ENCODE measurements around the gene PACS1. TPM values are rescaled to one million over a fixed set of nuclear protein-coding genes. Genes with fewer than 3 reads are reported as not detected.

Gene PACS1
- total RNA-seq, 1 donor from 2014 or later = 86.9 TPM

DNA sequence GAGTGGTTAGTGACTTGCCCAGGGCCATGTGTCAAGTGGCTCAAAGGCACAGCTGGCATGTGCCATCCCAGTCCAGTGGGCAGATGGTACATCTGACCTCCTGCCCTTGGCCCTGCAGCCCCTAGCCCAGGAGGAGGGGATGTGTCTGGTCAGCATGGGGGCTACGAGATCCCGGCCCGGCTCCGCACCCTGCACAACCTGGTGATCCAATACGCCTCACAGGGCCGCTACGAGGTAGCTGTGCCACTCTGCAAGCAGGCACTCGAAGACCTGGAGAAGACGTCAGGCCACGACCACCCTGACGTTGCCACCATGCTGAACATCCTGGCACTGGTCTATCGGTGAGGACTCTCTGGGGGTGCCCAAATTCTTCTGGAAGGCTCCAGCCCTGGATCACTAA is 192.6 kb downstream of the PACS1 start:
- no peak overlapping the region for H3K4me3 Mint-ChIP-seq (ENCODE audit: unreplicated experiment)
- Histone ChIP-seq H3K4me3 (ENCODE audit: insufficient read depth, low read depth, low read length) (no peak overlapping the region), H3K4me2 (ENCODE audit: low read length) (no peak overlapping the region), H3K36me3 (ENCODE audit: insufficient read depth, low read length) (peaks cover 11% of the 10 kb centered on the region), H3K79me2 (ENCODE audit: insufficient read depth, low read length) (peaks cover 25% of the 10 kb centered on the region), H3K9me3 (ENCODE audit: insufficient read depth, low read depth, low read length) (no peaks in the 10 kb centered on the region), H2AFZ (ENCODE audit: low read depth, low read length) (no peak overlapping the region), H3K9ac (ENCODE audit: low read length) (no peak overlapping the region), H4K20me1 (ENCODE audit: insufficient read depth, low read length) (peaks cover 54% of the 10 kb centered on the region), H3K27me3 (ENCODE audit: insufficient read depth, low read length) (no peaks in the 10 kb centered on the region), H3K4me1 (ENCODE audit: insufficient read depth, low read length) (peaks cover 16% of the 10 kb centered on the region), H3K27ac (ENCODE audit: low read depth, low read length) (no peak overlapping the region)
- no peak overlapping the region for H3K27ac Mint-ChIP-seq (ENCODE audit: unreplicated experiment)
- H3K27me3 Mint-ChIP-seq (ENCODE audit: low read depth, unreplicated experiment) = no peaks in the 10 kb centered on the region
- peaks cover 26% of the 10 kb centered on the region for H3K36me3 Mint-ChIP-seq (ENCODE audit: low read depth, unreplicated experiment)
- FAIRE-seq = no peak
- H3K4me1 Mint-ChIP-seq (ENCODE audit: low read depth, unreplicated experiment) = peaks cover 4% of the 10 kb centered on the region
- H3K9me3 Mint-ChIP-seq (ENCODE audit: unreplicated experiment) = no peaks in the 10 kb centered on the region
- TF ChIP-seq EZH2 (IDR thresholded peaks at IDR 0.05; ENCODE audit: insufficient read depth, low read length) = no peak
- TF ChIP-seq, protein P1, sequence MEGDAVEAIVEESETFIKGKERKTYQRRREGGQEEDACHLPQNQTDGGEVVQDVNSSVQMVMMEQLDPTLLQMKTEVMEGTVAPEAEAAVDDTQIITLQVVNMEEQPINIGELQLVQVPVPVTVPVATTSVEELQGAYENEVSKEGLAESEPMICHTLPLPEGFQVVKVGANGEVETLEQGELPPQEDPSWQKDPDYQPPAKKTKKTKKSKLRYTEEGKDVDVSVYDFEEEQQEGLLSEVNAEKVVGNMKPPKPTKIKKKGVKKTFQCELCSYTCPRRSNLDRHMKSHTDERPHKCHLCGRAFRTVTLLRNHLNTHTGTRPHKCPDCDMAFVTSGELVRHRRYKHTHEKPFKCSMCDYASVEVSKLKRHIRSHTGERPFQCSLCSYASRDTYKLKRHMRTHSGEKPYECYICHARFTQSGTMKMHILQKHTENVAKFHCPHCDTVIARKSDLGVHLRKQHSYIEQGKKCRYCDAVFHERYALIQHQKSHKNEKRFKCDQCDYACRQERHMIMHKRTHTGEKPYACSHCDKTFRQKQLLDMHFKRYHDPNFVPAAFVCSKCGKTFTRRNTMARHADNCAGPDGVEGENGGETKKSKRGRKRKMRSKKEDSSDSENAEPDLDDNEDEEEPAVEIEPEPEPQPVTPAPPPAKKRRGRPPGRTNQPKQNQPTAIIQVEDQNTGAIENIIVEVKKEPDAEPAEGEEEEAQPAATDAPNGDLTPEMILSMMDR (IDR thresholded peaks at IDR 0.05; ENCODE audit: insufficient read depth, low read depth, low read length) = no peak
- no peak for DNase-seq (ENCODE audit: low read depth)

DNA sequence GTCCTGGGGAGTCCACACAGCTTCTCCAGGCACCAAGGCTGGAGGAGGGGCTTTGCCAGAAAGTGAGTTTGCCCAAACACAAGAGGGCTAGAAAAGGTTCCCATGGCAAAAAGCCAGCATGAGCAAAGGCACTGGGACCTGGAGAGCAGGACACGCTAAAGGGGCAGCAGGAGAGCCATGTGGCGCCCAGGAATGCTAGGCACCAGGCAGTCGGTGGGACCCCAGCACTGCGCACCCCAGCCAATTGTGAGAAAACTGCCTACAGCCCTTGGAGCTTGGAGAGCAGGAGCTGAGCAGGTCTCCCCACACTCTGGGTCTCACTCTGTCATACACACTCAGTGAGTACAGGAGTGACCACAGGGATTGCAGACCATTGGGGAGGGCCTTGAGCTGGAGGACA is 193.2 kb downstream of the PACS1 start:
- Histone ChIP-seq H3K4me2 (ENCODE audit: low read length) (no peak overlapping the region), H3K4me3 (ENCODE audit: insufficient read depth, low read depth, low read length) (no peak overlapping the region), H3K79me2 (ENCODE audit: insufficient read depth, low read length) (peaks cover 21% of the 10 kb centered on the region), H3K9ac (ENCODE audit: low read length) (no peak overlapping the region), H3K4me1 (ENCODE audit: insufficient read depth, low read length) (peaks cover 20% of the 10 kb centered on the region), H3K36me3 (ENCODE audit: insufficient read depth, low read length) (peaks cover 11% of the 10 kb centered on the region), H4K20me1 (ENCODE audit: insufficient read depth, low read length) (peaks cover 54% of the 10 kb centered on the region), H2AFZ (ENCODE audit: low read depth, low read length) (no peak overlapping the region), H3K27me3 (ENCODE audit: insufficient read depth, low read length) (no peaks in the 10 kb centered on the region), H3K9me3 (ENCODE audit: insufficient read depth, low read depth, low read length) (no peaks in the 10 kb centered on the region), H3K27ac (ENCODE audit: low read depth, low read length) (no peak overlapping the region)
- H3K27ac Mint-ChIP-seq (ENCODE audit: unreplicated experiment) = no peak overlapping the region
- H3K4me3 Mint-ChIP-seq (ENCODE audit: unreplicated experiment) = no peak overlapping the region
- TF ChIP-seq EZH2 (IDR thresholded peaks at IDR 0.05; ENCODE audit: insufficient read depth, low read length) = no peak
- TF ChIP-seq, protein P1 (IDR thresholded peaks at IDR 0.05; ENCODE audit: insufficient read depth, low read depth, low read length) = no peak
- peaks cover 4% of the 10 kb centered on the region for H3K4me1 Mint-ChIP-seq (ENCODE audit: low read depth, unreplicated experiment)
- peaks cover 26% of the 10 kb centered on the region for H3K36me3 Mint-ChIP-seq (ENCODE audit: low read depth, unreplicated experiment)
- no peaks in the 10 kb centered on the region for H3K9me3 Mint-ChIP-seq (ENCODE audit: unreplicated experiment)
- no peaks in the 10 kb centered on the region for H3K27me3 Mint-ChIP-seq (ENCODE audit: low read depth, unreplicated experiment)
- no peak for FAIRE-seq
- DNase-seq (ENCODE audit: low read depth) = no peak

DNA sequence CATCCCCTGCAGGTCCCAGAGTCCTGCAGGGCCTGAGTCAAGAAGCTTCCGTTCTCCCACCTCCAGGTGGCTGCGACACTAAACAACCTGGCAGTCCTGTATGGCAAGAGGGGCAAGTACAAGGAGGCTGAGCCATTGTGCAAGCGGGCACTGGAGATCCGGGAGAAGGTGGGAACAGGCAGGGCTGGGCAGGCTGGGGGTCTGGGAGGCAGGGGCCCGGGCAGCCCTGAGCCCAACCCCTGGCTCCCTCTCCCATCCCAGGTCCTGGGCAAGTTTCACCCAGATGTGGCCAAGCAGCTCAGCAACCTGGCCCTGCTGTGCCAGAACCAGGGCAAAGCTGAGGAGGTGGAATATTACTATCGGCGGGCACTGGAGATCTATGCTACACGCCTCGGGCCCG is 193.7 kb downstream of the PACS1 start:
- Histone ChIP-seq H3K4me1 (ENCODE audit: insufficient read depth, low read length) (peaks cover 15% of the 10 kb centered on the region), H3K9ac (ENCODE audit: low read length) (no peak overlapping the region), H3K4me2 (ENCODE audit: low read length) (no peak overlapping the region), H3K4me3 (ENCODE audit: insufficient read depth, low read depth, low read length) (no peak overlapping the region), H4K20me1 (ENCODE audit: insufficient read depth, low read length) (peaks cover 49% of the 10 kb centered on the region), H3K9me3 (ENCODE audit: insufficient read depth, low read depth, low read length) (no peaks in the 10 kb centered on the region), H3K36me3 (ENCODE audit: insufficient read depth, low read length) (peaks cover 11% of the 10 kb centered on the region), H2AFZ (ENCODE audit: low read depth, low read length) (no peak overlapping the region), H3K27ac (ENCODE audit: low read depth, low read length) (no peak overlapping the region), H3K79me2 (ENCODE audit: insufficient read depth, low read length) (peaks cover 17% of the 10 kb centered on the region), H3K27me3 (ENCODE audit: insufficient read depth, low read length) (no peaks in the 10 kb centered on the region)
- TF ChIP-seq EZH2 (IDR thresholded peaks at IDR 0.05; ENCODE audit: insufficient read depth, low read length) = no peak
- TF ChIP-seq, protein P1 (IDR thresholded peaks at IDR 0.05; ENCODE audit: insufficient read depth, low read depth, low read length) = no peak
- DNase-seq (ENCODE audit: low read depth) (no peak), FAIRE-seq (no peak)
- Mint-ChIP-seq H3K4me3 (ENCODE audit: unreplicated experiment) (no peak overlapping the region), H3K4me1 (ENCODE audit: low read depth, unreplicated experiment) (peaks cover 4% of the 10 kb centered on the region), H3K27ac (ENCODE audit: unreplicated experiment) (no peak overlapping the region), H3K27me3 (ENCODE audit: low read depth, unreplicated experiment) (no peaks in the 10 kb centered on the region), H3K9me3 (ENCODE audit: unreplicated experiment) (no peaks in the 10 kb centered on the region), H3K36me3 (ENCODE audit: low read depth, unreplicated experiment) (peaks cover 26% of the 10 kb centered on the region)

Data from astrocyte (in vitro differentiated cells and primary cell).